OCI-LY1 (cell line): ENCODE data around the gene DMPK.

Experiments
- H2AFZ ChIP-seq: fragments of 200-600 bp; sonication (generic), shearing (Covaris generic); 2 replicates; pipeline ENCODE4 v1.6.0; 2014; ENCODE audit warnings: antibody characterized with exemption, mild to moderate bottlenecking, low read length
- H3F3A ChIP-seq: fragments of 200-600 bp; sonication (generic), shearing (Covaris generic); 2 replicates; pipeline ENCODE4 v1.6.0; 2014; ENCODE audit warnings: mild to moderate bottlenecking, antibody characterized with exemption, low read length, moderate library complexity; ENCODE audit not compliant: insufficient read depth
- H3K27ac ChIP-seq: fragments of 200-600 bp; sonication (generic); 2 replicates; pipeline ENCODE4 v1.5.1; 2014; ENCODE audit warnings: low read length, mixed run types, mild to moderate bottlenecking, low read depth; ENCODE audit not compliant: poor library complexity, severe bottlenecking
- H3K27me3 ChIP-seq: fragments of 200-600 bp; sonication (generic); 2 replicates; pipeline ENCODE4 v1.6.0; 2014; ENCODE audit warnings: antibody characterized with exemption, mild to moderate bottlenecking, low read length, moderate library complexity; ENCODE audit not compliant: insufficient read depth
- H3K36me3 ChIP-seq: fragments of 200-600 bp; sonication (generic); 2 replicates; pipeline ENCODE4 v1.6.1; 2014; ENCODE audit warnings: mild to moderate bottlenecking, antibody characterized with exemption, low read length, moderate library complexity, mixed read lengths; ENCODE audit not compliant: insufficient read depth
- H3K4me1 ChIP-seq: fragments of 200-600 bp; sonication (generic); 2 replicates; pipeline ENCODE4 v1.5.1; 2014; ENCODE audit warnings: mild to moderate bottlenecking, low read length, moderate library complexity; ENCODE audit not compliant: insufficient read depth, severe bottlenecking
- H3K4me2 ChIP-seq: fragments of 200-600 bp; sonication (generic), shearing (Covaris generic); 2 replicates; pipeline ENCODE4 v1.6.1; 2014; ENCODE audit warnings: low read length
- H3K4me3 ChIP-seq: fragments of 200-600 bp; sonication (generic); 2 replicates; pipeline ENCODE4 v1.5.1; 2014; ENCODE audit warnings: low read length, low read depth, mild to moderate bottlenecking, mixed read lengths; ENCODE audit not compliant: poor library complexity, severe bottlenecking
- H3K79me2 ChIP-seq: fragments of 200-600 bp; shearing (Covaris generic); 2 replicates; pipeline ENCODE4 v1.6.1; 2016; ENCODE audit warnings: mixed run types, low read length, mixed read lengths; ENCODE audit not compliant: insufficient read depth
- H3K9ac ChIP-seq: fragments of 200-600 bp; sonication (generic), shearing (Covaris generic); 2 replicates; pipeline ENCODE4 v1.6.1; 2014; ENCODE audit warnings: mild to moderate bottlenecking, low read length, mixed read lengths
- H3K9me2 ChIP-seq: fragments of 200-600 bp; sonication (generic), shearing (Covaris generic); 2 replicates; pipeline ENCODE4 v1.6.1; 2014; ENCODE audit warnings: low read depth, mild to moderate bottlenecking, low read length, mixed read lengths
- H3K9me3 ChIP-seq: fragments of 200-600 bp; shearing (Covaris generic); 2 replicates; pipeline ENCODE4 v1.6.1; 2014; ENCODE audit warnings: low read length, mixed read lengths
- H4K20me1 ChIP-seq: fragments of 200-600 bp; sonication (generic), shearing (Covaris generic); 2 replicates; pipeline ENCODE4 v1.6.0; 2016; ENCODE audit warnings: mild to moderate bottlenecking, low read length; ENCODE audit not compliant: insufficient read depth
- EZH2 ChIP-seq: fragments of 200-600 bp; sonication (generic), shearing (Covaris generic); IDR thresholded peaks from 2 replicates; pipeline ENCODE4 v1.8.0; 2017; ENCODE audit warnings: borderline replicate concordance, mixed run types, mild to moderate bottlenecking, antibody characterized with exemption, low read length, moderate library complexity, mixed read lengths
- TF ChIP-seq, protein P1 (sequence below): fragments of 200-600 bp; sonication (generic), shearing (Covaris generic); IDR thresholded peaks from 2 replicates; pipeline ENCODE4 v1.5.1; 2017; ENCODE audit warnings: mild to moderate bottlenecking, antibody characterized with exemption, low read length, moderate library complexity, mixed read lengths

DMPK gene

DNA sequence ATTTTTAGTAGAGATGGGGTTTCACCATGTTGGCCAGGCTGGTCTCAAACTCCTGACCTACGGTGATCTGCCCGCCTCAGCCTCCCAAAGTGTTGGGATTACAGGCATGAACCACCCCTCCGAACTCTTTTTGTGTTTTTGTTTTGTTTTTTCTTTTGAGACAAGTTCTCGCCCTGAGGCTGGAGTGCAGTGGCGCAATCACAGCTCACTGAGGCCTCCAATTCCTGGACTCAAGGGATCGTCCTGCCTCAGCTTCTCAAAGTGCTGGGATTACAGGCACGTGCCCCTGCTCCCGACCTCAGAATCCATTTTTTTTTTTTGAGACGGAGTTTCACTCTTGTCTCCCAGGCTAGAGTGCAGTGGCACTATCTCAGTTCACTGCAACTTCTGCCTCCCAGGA lies 24.6 kb downstream of the DMPK start:
- H3K4me2 ChIP-seq, result no peak overlapping the region
- no peaks in the 10 kb centered on the region for H4K20me1 ChIP-seq
- H3K9me2 ChIP-seq, result no peaks in the 10 kb centered on the region
- H3K36me3 ChIP-seq, result no peaks in the 10 kb centered on the region
- no peak overlapping the region for H3K4me3 ChIP-seq
- no peak overlapping the region for H3K27ac ChIP-seq
- H3K4me1 ChIP-seq, result no peaks in the 10 kb centered on the region
- H3K27me3 ChIP-seq, result peaks cover 4% of the 10 kb centered on the region; the same call in 1 of the 2 replicates
- H3K9ac ChIP-seq, result no peak overlapping the region
- TF ChIP-seq, protein P1, sequence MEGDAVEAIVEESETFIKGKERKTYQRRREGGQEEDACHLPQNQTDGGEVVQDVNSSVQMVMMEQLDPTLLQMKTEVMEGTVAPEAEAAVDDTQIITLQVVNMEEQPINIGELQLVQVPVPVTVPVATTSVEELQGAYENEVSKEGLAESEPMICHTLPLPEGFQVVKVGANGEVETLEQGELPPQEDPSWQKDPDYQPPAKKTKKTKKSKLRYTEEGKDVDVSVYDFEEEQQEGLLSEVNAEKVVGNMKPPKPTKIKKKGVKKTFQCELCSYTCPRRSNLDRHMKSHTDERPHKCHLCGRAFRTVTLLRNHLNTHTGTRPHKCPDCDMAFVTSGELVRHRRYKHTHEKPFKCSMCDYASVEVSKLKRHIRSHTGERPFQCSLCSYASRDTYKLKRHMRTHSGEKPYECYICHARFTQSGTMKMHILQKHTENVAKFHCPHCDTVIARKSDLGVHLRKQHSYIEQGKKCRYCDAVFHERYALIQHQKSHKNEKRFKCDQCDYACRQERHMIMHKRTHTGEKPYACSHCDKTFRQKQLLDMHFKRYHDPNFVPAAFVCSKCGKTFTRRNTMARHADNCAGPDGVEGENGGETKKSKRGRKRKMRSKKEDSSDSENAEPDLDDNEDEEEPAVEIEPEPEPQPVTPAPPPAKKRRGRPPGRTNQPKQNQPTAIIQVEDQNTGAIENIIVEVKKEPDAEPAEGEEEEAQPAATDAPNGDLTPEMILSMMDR, result no peak
- no peak for TF ChIP-seq EZH2
- H3K9me3 ChIP-seq, result no peaks in the 10 kb centered on the region
- no peaks in the 10 kb centered on the region for H3K79me2 ChIP-seq
- no peak overlapping the region for H2AFZ ChIP-seq
- no peaks in the 10 kb centered on the region for H3F3A ChIP-seq

DNA sequence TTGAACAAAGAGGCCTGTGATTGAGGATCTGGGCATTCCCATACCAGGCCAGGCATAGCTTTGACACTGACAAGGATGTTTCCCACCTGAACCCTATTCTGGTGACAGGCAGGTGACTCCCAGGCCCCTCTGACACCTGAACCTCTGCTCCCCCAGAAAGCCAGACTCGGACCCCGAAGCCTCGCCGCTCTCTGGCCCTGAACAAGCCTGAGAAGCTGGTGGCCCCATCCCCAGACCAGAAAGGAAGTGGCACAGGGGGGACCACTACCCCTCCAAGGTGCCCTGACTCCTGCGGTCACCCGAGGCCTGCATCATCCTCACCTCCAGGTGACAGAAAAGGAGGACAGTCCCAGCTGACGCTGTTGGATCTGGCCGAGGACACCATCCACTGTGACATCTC lies 28.0 kb downstream of the DMPK start:
- TF ChIP-seq, protein P1, result no peak
- no peak for TF ChIP-seq EZH2
- Histone ChIP-seq H4K20me1 (no peaks in the 10 kb centered on the region), H3K9me3 (no peaks in the 10 kb centered on the region), H3K79me2 (no peaks in the 10 kb centered on the region), H3F3A (no peaks in the 10 kb centered on the region), H3K4me3 (no peak overlapping the region), H3K4me2 (no peak overlapping the region), H3K9ac (no peak overlapping the region), H3K27ac (no peak overlapping the region), H3K9me2 (no peaks in the 10 kb centered on the region), H3K27me3 (peaks cover 4% of the 10 kb centered on the region; the same call in 1 of the 2 replicates), H2AFZ (no peak overlapping the region), H3K4me1 (no peaks in the 10 kb centered on the region), H3K36me3 (no peaks in the 10 kb centered on the region)

DNA sequence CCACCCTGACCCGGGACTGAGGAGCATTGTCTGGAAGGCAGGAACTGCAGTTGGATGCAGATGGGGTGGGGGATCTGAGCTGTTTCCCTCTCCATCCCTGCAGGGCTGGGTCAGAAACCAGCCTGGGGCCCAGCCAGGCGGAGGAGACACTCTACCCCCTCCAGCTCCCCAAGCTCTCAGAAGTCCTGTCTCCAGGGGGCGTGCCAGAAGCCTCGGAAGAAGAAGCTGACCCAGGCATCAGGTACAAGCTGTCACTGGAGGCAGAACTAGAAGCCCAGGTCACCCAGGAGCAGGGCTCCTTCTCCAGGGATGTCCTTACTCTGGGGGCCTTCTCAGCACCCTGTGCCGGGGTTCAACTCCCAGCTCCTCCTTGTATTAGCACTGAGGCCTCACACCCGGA lies 28.7 kb downstream of the DMPK start:
- Histone ChIP-seq H3F3A (no peaks in the 10 kb centered on the region), H3K4me2 (no peak overlapping the region), H3K4me3 (no peak overlapping the region), H3K36me3 (no peaks in the 10 kb centered on the region), H3K9ac (no peak overlapping the region), H3K27ac (no peak overlapping the region), H3K4me1 (no peaks in the 10 kb centered on the region), H4K20me1 (no peaks in the 10 kb centered on the region), H3K27me3 (peaks cover 4% of the 10 kb centered on the region; the same call in 1 of the 2 replicates), H3K9me3 (no peaks in the 10 kb centered on the region), H2AFZ (no peak overlapping the region), H3K79me2 (no peaks in the 10 kb centered on the region), H3K9me2 (no peaks in the 10 kb centered on the region)
- TF ChIP-seq EZH2, result no peak
- TF ChIP-seq, protein P1, result peak; percentile 36
